Left ventricle myocardium inferior (tissue), 1 donor: ENCODE results near the gene NR2E1. TPM values are rescaled to one million over a fixed set of nuclear protein-coding genes. Genes with fewer than 3 reads are reported as not detected.

Experiments used
- DNase-seq: peaks from one replicate; pipeline ENCODE4 v3.0.0-alpha.2; 2020
- H3K27ac ChIP-seq: fragments of 200-600 bp; replicated peaks from 2 replicates; pipeline ENCODE4 v1.8.0; 2021
- H3K27me3 ChIP-seq: fragments of 200-600 bp; 2 replicates; pipeline ENCODE4 v1.8.0; 2021; ENCODE audit warnings: low read depth
- H3K36me3 ChIP-seq: fragments of 200-600 bp; 2 replicates; pipeline ENCODE4 v1.8.0; 2021
- H3K4me1 ChIP-seq: fragments of 200-600 bp; 2 replicates; pipeline ENCODE4 v1.8.0; 2021
- H3K4me3 ChIP-seq: fragments of 200-600 bp; 2 replicates; pipeline ENCODE4 v1.8.0; 2021; ENCODE audit warnings: mild to moderate bottlenecking, moderate library complexity
- H3K9me3 ChIP-seq: fragments of 200-600 bp; replicated peaks from 2 replicates; pipeline ENCODE4 v1.8.0; 2021
- CTCF ChIP-seq: fragments of 200-600 bp; IDR thresholded peaks from 2 replicates; pipeline ENCODE4 v1.8.0; 2021; ENCODE audit warnings: antibody characterized with exemption, mild to moderate bottlenecking, borderline replicate concordance
- intact Hi-C: fragments of 100-400 bp; cut with micrococcal nuclease; formaldehyde crosslinking; loops from one replicate; pipeline ENCODE4 v1.11.0; 2022
- long read RNA-seq: library from polyadenylated mRNA; unstranded; transcript quantifications from one replicate; pipeline ENCODE4 v2.0.0, GENCODE V29; 2021
- total RNA-seq: library from RNA; stranded (reverse); fragmentation: NEBNext Ultra II Directional; extraction: Animal tissue kit (Norgen Biotek cat#: 25700); gene quantifications from one replicate; pipeline ENCODE4 v1.2.1, GENCODE V29; 2021
- donor health status: DM: no; HTN: yes; CAD: no; lungs with severe emphysema.

NR2E1 gene
- total RNA-seq = not detected
- long read RNA-seq = 0 reads

GRCh38 chr6:108165714-108166663 is at the start of gene NR2E1:
TSS of gene NR2E1 (plus strand) at chr6:108166022. CDS start at chr6:108166766, 744 bp downstream.
- Histone ChIP-seq H3K4me3 (peak within 1 kb of the TSS; percentile 52), H3K9me3 (no peaks in the 10 kb centered on the region), H3K36me3 (no peaks in the 10 kb centered on the region), H3K27me3 (peaks cover 100% of the 10 kb centered on the region), H3K27ac (no peak within 1 kb of the TSS), H3K4me1 (peaks cover 74% of the 10 kb centered on the region)
- no peak for DNase-seq
- intact Hi-C loops = no loop called here
- TF ChIP-seq CTCF = no peak

GRCh38 chr6:108116546-108117426 is 49.0 kb upstream of the NR2E1 start:
- intact Hi-C loops = loop anchor here (10.0 kb wide), 2 partner anchors 378 to 408 kb away; no protein-coding TSS in a partner anchor
- peak overlapping the region; percentile 76 for H3K4me3 ChIP-seq
- TF ChIP-seq CTCF = no peak
- peaks cover 59% of the 10 kb centered on the region for H3K4me1 ChIP-seq
- H3K9me3 ChIP-seq = no peaks in the 10 kb centered on the region
- H3K27ac ChIP-seq = no peak overlapping the region
- H3K27me3 ChIP-seq = peaks cover 100% of the 10 kb centered on the region
- DNase-seq = no peak
- no peaks in the 10 kb centered on the region for H3K36me3 ChIP-seq

- Histone ChIP-seq H3K4me1 (peaks cover 59% of the 10 kb centered on the region), H3K9me3 (no peaks in the 10 kb centered on the region), H3K27ac (no peak overlapping the region), H3K36me3 (no peaks in the 10 kb centered on the region), H3K27me3 (peaks cover 100% of the 10 kb centered on the region), H3K4me3 (peak overlapping the region; percentile 76)
- intact Hi-C loops = loop anchor here (10.0 kb wide), 2 partner anchors 377 to 407 kb away; no protein-coding TSS in a partner anchor
- peak; percentile 20 for DNase-seq
- no peak for TF ChIP-seq CTCF
Measured at GRCh38 chr6:108117427-108118358, 48.1 kb upstream of the NR2E1 start.

GRCh38 chr6:108118359-108118724 is 47.5 kb upstream of the NR2E1 start:
- peaks cover 56% of the 10 kb centered on the region for H3K4me1 ChIP-seq
- DNase-seq = no peak
- H3K9me3 ChIP-seq = no peaks in the 10 kb centered on the region
- intact Hi-C loops = loop anchor here (10.0 kb wide), 2 partner anchors 376 to 406 kb away; no protein-coding TSS in a partner anchor
- H3K27ac ChIP-seq = no peak overlapping the region
- H3K27me3 ChIP-seq = peaks cover 100% of the 10 kb centered on the region
- no peaks in the 10 kb centered on the region for H3K36me3 ChIP-seq
- H3K4me3 ChIP-seq = peak overlapping the region; percentile 76
- no peak for TF ChIP-seq CTCF
